GM10266 (cell line): ENCODE measurements around the gene PDE7B.

Experiments used
- DNase-seq: peaks from one replicate; pipeline ENCODE4 v3.0.0; 2012; ENCODE audit errors: extremely low spot score
- CTCF ChIP-seq: IDR thresholded peaks from 2 replicates; pipeline ENCODE4 v1.5.1; 2012; ENCODE audit warnings: mild to moderate bottlenecking, low read depth; ENCODE audit not compliant: control insufficient read depth, insufficient read depth; ENCODE audit errors: missing control alignments

PDE7B gene

GRCh38 chr6:135851442-135852271 lies at the start of gene PDE7B:
TSS of gene PDE7B (plus strand) at chr6:135851701.
- DNase-seq, result peak; percentile 65
- TF ChIP-seq CTCF, result no peak

GRCh38 chr6:135801755-135802465 lies 49.6 kb upstream of the PDE7B start:
- DNase-seq, result no peak
- no peak for TF ChIP-seq CTCF

GRCh38 chr6:135810486-135810885 lies 41.0 kb upstream of the PDE7B start:
- no peak for TF ChIP-seq CTCF
- no peak for DNase-seq

- TF ChIP-seq CTCF, result no peak
- DNase-seq, result no peak
Observed at GRCh38 chr6:135811170-135811569, 40.3 kb upstream of the PDE7B start.

GRCh38 chr6:135811644-135812526 lies 39.6 kb upstream of the PDE7B start:
- DNase-seq, result no peak

GRCh38 chr6:135813401-135813800 lies 38.1 kb upstream of the PDE7B start:
- no peak for TF ChIP-seq CTCF
- DNase-seq, result no peak

More at GRCh38 chr6:135811644-135812526, 39.6 kb upstream of the PDE7B start:
- TF ChIP-seq CTCF, result no peak
